Stimulated activated CD8-positive, alpha-beta memory T cell treated with anti-CD3 and anti-CD28 coated beads, Interleukin-7, amount 100 ng/mL, for 4 hours (primary cell): ENCODE measurements around the gene DPP10.

Source experiments
- DNase-seq, 2 donors: peaks; one replicate each; pipeline ENCODE4 v3.0.0-alpha.2; 2020; ENCODE audit warnings: low read depth in 2 of 2

The DPP10 gene

GRCh38 chr2:114810092-114810491 is 367.7 kb downstream of the DPP10 start:
- DNase-seq, result no peak

- no peak for DNase-seq
Observed at GRCh38 chr2:114812261-114812660, 369.8 kb downstream of the DPP10 start.

GRCh38 chr2:114814355-114814754 is 371.9 kb downstream of the DPP10 start:
- no peak for DNase-seq

- DNase-seq, result no peak
Observed at GRCh38 chr2:114821055-114821454, 378.6 kb downstream of the DPP10 start.

- no peak for DNase-seq
Observed at GRCh38 chr2:114843963-114844362, 401.5 kb downstream of the DPP10 start.

GRCh38 chr2:114857196-114857595 is 414.8 kb downstream of the DPP10 start:
- DNase-seq, result no peak

GRCh38 chr2:114859726-114860510 is 417.5 kb downstream of the DPP10 start:
- no peak for DNase-seq

GRCh38 chr2:114862243-114862642 is 419.8 kb downstream of the DPP10 start:
- DNase-seq, result no peak

- DNase-seq, result no peak
Observed at GRCh38 chr2:114864901-114865300, 422.5 kb downstream of the DPP10 start.

GRCh38 chr2:114880046-114880445 is 437.6 kb downstream of the DPP10 start:
- no peak for DNase-seq

- no peak for DNase-seq
Observed at GRCh38 chr2:114919985-114920384, 477.5 kb downstream of the DPP10 start.

GRCh38 chr2:114922076-114922475 is 479.6 kb downstream of the DPP10 start:
- DNase-seq, result no peak

- no peak for DNase-seq
Observed at GRCh38 chr2:114925296-114926255, 483.1 kb downstream of the DPP10 start.

- no peak for DNase-seq
Observed at GRCh38 chr2:114926303-114926702, 483.9 kb downstream of the DPP10 start.

- DNase-seq, result no peak
Observed at GRCh38 chr2:114929225-114929624, 486.8 kb downstream of the DPP10 start.

- DNase-seq, result no peak
Observed at GRCh38 chr2:114933671-114934241, 491.3 kb downstream of the DPP10 start.

GRCh38 chr2:114935031-114935430 is 492.6 kb downstream of the DPP10 start:
- no peak for DNase-seq

GRCh38 chr2:114937366-114937930 is 495.0 kb downstream of the DPP10 start:
- DNase-seq, result no peak

- DNase-seq, result no peak
Observed at GRCh38 chr2:114940785-114941458, 498.5 kb downstream of the DPP10 start.

GRCh38 chr2:114949228-114949804 is 506.9 kb downstream of the DPP10 start:
- no peak for DNase-seq

- no peak for DNase-seq
Observed at GRCh38 chr2:114960389-114960788, 517.9 kb downstream of the DPP10 start.
